ENCODE results near the gene TBC1D21.

Gene TBC1D21

GRCh38 chr15:73912030-73912596 lies 38.7 kb downstream of the TBC1D21 start:
- peaks cover 10% of the 10 kb centered on the region for H3K36me3 ChIP-seq
- TF ChIP-seq CTCF (IDR thresholded peaks at IDR 0.05; ENCODE audit: low read depth, low read length) = no peak

GRCh38 chr15:73914145-73914544 lies 40.8 kb downstream of the TBC1D21 start:
- DNase-seq = no peak
- peaks cover 30% of the 10 kb centered on the region for H3K36me3 ChIP-seq
- no peak for TF ChIP-seq CTCF (IDR thresholded peaks at IDR 0.05; ENCODE audit: low read depth, low read length)
- no peaks in the 10 kb centered on the region for H3K27me3 ChIP-seq (ENCODE audit: insufficient read depth, low read depth, severe bottlenecking)
- H3K9me3 ChIP-seq (ENCODE audit: severe bottlenecking) = peaks cover 18% of the 10 kb centered on the region
- H3K27ac ChIP-seq = no peak overlapping the region
- no peak overlapping the region for H3K4me3 ChIP-seq (ENCODE audit: low read depth, low read length)

More at GRCh38 chr15:73912030-73912596, 38.7 kb downstream of the TBC1D21 start:
- Histone ChIP-seq H3K27me3 (ENCODE audit: insufficient read depth, low read depth, severe bottlenecking) (no peaks in the 10 kb centered on the region), H3K27ac (no peak overlapping the region), H3K9me3 (ENCODE audit: severe bottlenecking) (peaks cover 7% of the 10 kb centered on the region), H3K4me3 (ENCODE audit: low read depth, low read length) (no peak overlapping the region)
- no peak for DNase-seq

- no peak for DNase-seq
- H3K36me3 ChIP-seq = peaks cover 38% of the 10 kb centered on the region
- H3K27me3 ChIP-seq (ENCODE audit: insufficient read depth, low read depth, severe bottlenecking) = no peaks in the 10 kb centered on the region
- H3K9me3 ChIP-seq (ENCODE audit: severe bottlenecking) = peaks cover 19% of the 10 kb centered on the region
- H3K4me3 ChIP-seq (ENCODE audit: low read depth, low read length) = no peak overlapping the region
- no peak overlapping the region for H3K27ac ChIP-seq
- no peak for TF ChIP-seq CTCF (IDR thresholded peaks at IDR 0.05; ENCODE audit: low read depth, low read length)
Observed at GRCh38 chr15:73915082-73915481, 41.7 kb downstream of the TBC1D21 start.

GRCh38 chr15:73918784-73919183 lies 45.4 kb downstream of the TBC1D21 start:
- no peak for DNase-seq
- no peaks in the 10 kb centered on the region for H3K27me3 ChIP-seq (ENCODE audit: insufficient read depth, low read depth, severe bottlenecking)
- H3K9me3 ChIP-seq (ENCODE audit: severe bottlenecking) = peaks cover 19% of the 10 kb centered on the region
- H3K36me3 ChIP-seq = peaks cover 38% of the 10 kb centered on the region
- TF ChIP-seq CTCF (IDR thresholded peaks at IDR 0.05; ENCODE audit: low read depth, low read length) = no peak
- no peak overlapping the region for H3K4me3 ChIP-seq (ENCODE audit: low read depth, low read length)
- no peak overlapping the region for H3K27ac ChIP-seq

GRCh38 chr15:73919706-73920105 lies 46.3 kb downstream of the TBC1D21 start:
- no peaks in the 10 kb centered on the region for H3K27me3 ChIP-seq (ENCODE audit: insufficient read depth, low read depth, severe bottlenecking)
- H3K36me3 ChIP-seq = peaks cover 38% of the 10 kb centered on the region
- peaks cover 19% of the 10 kb centered on the region for H3K9me3 ChIP-seq (ENCODE audit: severe bottlenecking)
- no peak overlapping the region for H3K27ac ChIP-seq
- no peak for DNase-seq
- no peak for TF ChIP-seq CTCF (IDR thresholded peaks at IDR 0.05; ENCODE audit: low read depth, low read length)
- no peak overlapping the region for H3K4me3 ChIP-seq (ENCODE audit: low read depth, low read length)
